GM21367 (cell line): ENCODE data around the gene BOD1.

Source experiments
- ATAC-seq: cut with Tn5 transposase; IDR thresholded peaks from one replicate; pipeline ENCODE4 v1.9.1; 2021; ENCODE audit not compliant: unreplicated experiment

BOD1 gene

DNA sequence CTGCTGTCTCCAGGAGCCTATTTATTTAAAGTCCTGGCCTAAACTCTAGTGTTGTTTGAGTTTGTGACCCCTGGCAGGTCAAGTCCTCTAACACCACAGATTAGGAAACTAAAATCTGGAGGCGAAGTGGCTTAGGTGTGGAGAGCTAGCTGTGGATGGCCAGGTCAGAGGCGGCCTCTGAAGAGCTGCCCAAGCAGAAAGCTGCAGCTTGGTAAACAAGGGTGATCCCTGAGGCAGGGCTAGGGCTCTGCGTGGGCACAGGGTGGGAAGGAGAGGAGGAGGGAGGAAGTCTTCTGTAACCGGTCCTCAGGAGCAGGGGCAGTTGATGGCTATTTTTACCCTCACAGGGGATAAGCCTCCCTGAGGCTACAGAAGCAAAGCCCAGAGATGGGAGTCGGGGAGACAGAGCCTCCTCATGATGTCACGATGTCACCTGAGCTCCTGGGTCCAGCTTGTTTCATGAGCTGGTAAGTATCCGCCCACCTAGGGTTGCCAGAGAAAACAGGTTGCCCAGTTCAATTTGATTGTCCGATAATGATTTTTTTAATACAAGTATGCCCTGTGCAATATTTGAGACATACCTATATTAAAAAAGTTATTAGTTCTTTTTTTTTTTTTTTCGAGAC, 25.9 kb upstream of the BOD1 start:
- no peak for ATAC-seq

DNA sequence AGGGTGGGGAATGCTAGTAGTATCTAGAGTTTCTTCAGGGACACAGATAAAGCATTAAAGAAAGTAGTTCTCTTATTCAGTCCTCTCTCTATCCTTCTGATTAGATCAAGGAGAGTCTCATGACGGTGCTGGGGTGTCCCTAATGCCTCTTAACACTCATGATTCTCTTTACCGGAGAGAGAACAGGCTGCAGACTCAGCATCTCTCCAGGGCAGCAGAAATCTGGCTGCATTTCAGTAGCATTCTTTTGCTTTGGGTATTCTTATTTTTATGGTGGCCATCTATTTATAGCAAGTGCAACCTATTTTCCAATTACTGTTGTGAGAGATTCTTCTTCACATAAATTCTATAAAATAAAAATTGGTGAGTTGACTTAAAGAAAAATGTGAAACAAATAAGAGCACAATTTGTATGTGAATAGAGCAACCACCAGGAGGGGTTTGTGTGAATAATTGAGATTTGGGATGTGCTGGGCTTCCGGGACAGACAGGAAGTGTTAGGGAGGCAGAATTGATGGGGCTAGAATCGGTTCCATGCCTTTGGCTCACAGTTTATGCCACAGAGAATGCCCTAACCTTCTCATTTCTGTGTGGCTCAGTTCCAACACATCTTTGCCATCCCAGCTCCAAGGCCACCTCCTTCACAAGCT, 23.8 kb upstream of the BOD1 start:
- ATAC-seq, result no peak

DNA sequence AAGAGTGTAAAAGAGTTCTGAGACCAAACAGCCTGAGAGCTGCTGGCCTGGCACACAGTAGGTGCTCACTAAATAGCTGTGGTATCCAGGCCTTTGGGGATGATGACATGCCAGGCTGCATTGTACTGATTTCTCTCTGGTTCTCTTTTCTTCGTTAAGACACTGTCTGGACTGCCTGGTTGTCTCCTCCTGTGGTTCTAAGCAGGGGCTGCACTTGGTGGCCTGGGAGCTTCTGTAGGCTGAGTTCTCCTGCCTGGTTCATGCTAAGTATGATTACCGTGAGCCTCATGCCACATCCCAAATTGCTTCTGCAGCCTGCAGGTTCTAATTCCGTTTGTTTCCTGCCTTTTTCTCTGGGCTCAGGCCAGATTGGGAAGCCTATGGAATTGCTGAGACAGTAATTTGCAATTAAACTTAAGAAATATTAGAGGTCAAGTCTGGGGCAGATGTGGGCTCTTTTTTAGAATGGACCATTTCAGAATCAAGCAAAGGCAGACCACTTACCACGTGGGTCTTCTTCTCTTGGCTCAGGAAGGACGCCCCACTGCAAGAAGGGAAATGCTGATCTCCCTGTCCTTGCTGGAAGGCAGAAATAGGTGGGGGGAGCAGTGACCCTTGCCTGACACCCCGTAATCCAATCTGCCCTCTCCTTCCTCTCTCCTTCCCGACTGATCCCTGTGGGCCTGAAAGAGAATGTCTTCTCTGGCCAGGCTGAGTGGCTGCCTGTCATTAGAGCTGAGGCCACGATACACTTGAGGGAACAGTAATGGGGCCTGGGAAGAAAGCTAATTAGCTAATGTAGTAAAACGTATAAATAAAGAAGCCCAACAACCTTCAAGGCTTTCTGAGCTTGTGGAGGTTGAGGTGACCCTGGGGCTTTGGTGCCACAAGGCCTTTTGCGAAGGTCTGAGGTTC, 21.9 kb upstream of the BOD1 start:
- ATAC-seq, result no peak

DNA sequence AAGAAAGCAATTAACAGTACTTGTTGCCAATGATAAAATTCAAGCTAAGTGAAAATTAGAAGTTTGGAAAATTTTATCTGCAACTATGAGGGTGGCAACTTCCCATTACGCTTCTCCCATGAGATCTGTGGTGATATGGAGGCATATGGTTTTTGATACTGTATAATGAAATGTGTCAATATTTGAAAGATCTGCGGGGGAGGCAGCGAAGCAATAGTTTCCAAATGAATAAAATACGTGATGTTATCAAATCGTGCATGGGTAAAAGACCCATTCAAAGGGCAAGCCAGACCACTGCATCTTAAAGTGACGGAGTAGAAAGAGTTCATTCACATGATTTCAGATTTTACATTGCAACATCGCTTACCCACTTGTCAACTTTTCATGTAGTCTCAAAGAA, 20.9 kb upstream of the BOD1 start:
- ATAC-seq, result no peak

DNA sequence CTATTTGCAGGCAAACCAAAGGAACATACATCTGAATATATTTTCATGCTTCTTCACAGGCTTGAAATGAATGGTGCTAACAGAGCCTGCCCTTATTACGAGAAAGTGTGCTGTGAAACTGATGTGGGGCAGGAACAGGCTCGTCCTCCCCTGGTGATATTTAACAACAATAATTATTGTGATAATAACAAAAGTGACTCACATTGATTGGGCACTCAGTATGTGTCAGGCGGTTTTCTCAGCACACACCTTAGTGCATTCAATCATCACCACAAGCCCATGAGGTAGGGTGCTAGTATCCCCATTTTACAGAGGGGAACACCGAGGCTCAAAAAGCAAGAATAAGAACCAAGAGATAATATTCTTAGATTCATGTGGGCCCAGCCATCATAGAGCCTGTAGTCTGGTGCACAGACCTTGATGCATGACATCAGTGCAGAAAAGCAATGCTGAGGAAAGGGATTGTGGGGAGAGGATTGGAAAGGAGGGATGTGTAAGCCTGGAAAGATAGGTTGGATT, 18.1 kb upstream of the BOD1 start:
- no peak for ATAC-seq

DNA sequence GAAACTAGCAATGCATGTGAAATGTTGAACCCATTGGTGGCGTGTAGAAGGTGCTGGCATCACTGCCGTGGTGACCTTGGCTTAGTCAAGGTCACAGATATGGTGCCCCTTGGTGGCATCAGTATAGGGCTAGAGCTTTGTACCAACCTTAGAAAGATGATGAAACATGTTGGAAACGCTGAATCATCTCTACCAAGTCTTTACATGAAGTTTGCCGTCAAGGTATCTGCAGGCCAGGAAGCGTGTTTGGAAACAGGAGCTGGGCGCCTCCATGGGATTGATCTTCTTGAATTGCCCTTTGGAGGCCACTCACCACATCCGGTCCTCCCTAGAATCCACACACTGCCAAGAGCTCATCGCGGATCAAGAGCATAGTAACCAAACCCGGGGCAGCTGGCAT, 16.9 kb upstream of the BOD1 start:
- no peak for ATAC-seq

DNA sequence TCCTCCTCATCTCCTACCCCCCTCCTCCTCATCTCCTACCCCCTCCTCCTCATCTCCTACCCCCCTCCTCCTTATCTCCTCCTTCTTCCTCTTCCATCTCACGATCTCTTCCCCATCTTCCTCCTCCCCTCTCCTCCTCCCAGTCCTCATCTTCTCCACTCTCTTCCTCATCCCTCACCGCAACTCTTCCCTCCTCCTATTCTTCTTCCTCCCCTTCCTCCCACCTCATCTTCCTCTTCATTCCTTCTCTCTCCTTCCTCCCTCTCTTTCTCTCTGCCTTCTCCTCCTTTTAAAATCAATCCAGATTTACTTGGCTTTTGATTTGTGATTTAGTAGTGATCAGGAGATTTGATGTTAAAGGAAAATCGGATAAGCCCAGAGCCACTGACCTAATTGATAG, 15.0 kb upstream of the BOD1 start:
- no peak for ATAC-seq

DNA sequence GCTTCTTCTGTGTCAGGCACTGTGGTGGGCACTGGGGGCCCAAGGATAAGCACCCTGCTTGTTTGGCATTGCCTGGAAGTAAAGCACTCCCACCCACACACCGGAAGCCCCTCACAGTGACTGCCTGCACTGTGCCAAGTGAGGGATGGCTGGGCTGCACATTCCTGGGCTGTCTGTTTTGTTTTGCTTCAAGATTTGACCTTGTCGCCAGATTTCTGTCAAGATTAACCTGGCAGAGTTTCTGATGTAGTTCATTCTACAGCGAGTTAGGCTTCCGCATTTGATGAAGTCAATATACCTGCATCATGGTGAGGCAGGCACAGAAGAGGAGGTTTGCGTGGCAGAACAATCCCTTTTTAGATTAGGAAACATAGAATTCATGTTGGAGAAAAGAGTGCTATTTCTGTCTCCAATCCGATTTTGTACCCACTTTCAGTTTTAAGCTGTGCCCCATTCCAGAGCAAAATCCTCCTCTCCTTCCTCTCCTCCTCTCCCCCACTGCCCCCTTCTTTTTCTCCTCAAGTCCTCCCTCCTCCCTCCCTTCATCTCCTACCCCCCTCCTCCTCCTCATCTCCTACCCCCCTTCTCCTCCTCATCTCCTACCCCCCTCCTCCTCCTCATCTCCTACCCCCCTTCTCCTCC, 14.4 kb upstream of the BOD1 start:
- no peak for ATAC-seq

DNA sequence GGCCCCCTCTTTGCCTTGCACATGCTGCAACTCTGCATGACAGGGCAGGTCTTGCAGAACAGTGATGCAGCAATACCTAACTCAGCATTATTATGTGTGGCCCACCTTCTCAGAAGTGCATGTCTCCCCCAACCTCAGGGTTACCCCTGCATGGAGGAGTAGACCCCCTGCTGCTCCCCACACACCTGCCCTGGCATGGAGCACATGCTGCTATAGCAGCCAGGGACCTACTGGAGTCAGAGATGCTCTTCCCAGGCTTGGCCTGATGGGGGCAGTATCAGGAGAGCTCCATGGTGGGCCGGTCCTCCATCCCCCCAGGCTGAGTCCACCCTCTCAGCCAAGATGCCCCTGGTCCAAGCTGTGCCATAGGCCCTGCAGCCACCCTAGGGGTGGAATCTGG, 13.2 kb upstream of the BOD1 start:
- no peak for ATAC-seq

DNA sequence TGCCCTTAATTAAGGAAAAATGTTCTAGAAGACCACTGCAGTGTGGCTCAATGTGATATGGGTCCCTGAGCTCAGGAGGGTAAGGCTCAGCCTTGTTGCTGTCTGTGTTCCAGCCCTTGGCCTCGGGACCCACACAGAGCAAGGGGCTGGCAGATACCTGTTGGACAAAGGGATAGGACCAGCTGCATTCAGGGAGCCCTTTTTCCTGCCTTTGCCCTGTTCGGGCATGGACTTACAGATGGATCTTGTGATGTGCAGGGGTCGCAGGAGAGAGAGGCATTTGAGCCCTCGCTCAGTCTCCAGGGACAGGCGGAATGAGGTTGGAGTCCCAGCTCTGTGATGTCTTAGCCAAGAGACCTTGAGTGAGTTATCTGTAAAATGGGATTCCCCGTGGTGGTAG, 12.1 kb upstream of the BOD1 start:
- no peak for ATAC-seq

DNA sequence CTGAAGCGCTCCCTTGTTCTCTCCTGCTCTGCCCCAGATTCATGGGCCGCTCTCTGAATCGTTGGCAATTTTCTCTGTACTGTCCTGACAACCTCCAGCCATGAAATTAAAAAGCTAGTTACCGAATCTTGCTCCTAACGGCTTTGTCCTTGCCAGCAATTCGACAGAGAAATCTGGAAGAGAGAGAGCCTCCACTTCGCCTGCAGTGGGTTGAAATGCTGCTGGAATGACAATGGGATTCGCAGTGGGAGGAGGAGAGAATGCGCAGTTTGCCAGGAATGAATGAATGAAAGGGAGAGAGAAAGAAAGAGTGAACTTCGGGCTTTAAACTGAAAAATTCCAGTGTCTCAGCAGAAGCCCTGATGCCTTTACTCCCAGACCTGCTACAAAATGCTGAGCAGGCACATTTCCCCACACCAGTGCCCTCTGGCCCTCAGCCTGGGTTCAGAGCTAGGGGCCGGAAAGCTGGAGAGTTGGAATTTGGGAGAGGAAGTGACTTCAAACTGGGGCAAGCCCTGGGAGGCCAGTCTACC, 11.5 kb upstream of the BOD1 start:
- no peak for ATAC-seq

DNA sequence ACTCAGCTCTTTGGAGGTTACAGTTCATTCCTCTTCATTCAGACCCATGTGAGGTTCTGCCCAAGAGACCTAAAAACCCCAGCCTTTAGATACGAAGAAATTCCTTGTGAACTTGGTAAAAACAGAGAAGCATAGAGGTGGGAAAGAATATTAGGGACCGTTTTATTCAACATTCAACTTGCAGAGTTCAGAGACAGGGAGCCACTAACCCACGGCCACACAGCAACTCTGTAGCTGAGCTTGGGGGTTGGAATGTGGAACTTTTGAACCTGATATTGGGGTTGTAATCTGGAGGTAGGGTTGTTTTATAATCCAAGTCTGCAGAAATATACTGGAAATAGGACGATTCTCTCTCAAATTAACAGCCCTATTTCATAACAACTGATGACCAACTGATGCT, 10.8 kb upstream of the BOD1 start:
- no peak for ATAC-seq

DNA sequence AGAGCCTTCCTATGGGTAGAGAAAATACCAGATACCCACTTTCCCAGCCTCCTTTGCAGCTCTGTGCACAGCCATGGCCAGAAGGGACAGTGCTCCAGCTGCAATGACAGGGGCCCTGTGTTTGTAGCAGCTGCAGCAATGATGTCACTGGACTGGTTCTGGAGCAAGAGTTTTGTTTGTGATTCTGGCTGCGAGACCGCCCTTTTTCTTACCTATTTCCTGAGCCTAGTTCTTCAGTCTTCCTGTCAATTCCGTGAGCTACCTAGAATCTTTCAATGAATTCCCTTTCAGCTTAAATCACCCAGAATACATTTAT, 10.0 kb upstream of the BOD1 start:
- ATAC-seq, result no peak

DNA sequence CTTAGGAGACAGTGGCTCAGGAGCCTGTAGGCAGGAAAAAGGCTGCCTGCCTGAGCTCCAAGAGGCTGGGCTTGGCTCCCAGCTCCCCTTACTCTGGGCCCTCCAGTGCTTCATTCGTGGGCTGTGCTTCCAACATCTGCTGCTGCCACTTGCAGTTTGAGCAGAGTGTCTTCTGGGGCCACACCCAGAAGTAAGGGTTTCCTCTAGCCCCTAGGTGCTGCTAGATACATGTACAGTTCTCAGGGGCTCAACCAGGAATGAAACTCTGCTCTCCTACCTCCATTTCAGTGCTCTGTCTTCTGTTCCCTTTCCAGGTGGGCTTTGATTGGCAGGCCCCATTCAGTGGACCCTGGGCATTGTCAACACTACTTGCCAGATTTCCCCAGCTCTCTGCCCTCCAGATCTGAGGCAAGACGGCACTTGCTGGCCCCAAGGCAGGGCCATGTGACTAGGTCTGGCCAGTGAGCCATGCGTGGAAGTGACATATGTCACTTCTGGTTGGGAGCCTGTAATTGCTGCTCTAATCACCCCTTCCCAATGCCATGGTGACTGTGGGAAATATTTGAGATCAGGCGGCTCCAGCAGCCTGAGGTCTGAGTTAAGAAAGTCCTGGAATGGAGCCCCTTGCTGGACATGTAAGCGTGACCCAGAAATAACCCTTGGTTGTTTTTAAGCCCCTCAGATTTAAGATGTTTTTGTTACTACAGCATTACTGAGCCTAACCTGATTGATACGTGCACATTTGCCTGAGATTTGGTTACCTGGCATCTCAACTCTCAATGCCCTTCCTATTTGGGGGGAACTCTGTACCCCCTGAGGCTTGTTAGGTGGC, 9.4 kb upstream of the BOD1 start:
- no peak for ATAC-seq

DNA sequence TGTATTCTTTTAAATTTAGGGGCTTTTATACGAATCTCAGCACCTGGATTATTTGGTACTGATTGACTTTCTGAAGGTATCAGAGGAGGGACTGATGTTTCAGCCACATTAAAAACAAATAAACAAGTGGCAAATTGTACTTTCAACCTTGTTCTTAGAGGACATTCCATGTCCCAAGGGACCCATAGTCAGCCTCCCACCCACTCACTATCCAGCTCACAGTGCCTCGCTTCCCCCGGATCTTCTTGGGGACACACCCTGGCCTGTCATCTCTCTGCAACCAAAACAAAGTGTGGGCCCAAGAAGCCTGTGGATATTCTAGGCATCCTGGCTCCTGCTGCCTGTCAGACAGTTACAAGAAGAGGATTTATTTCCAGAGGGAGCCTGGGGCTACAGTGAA, 8.8 kb upstream of the BOD1 start:
- ATAC-seq, result no peak

DNA sequence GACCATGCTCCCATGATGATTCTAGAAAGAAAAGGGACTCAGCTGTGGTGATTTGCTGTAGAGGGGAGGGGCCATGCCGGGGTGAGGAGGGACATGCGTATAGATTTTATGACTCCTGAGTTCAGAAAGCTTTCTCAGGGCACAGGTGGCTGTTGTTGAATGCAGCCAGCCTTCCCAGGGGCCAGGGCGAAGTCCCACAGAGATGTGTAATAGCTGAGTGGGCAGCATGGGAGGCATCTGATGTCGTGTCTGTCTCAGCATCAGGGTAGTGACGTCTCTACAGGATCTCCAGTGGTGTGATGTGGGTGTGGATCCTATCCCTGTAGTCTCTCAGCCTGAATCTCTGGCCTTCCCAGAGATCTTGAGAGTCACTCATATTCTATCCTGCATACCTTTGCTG, 7.8 kb upstream of the BOD1 start:
- ATAC-seq, result no peak

DNA sequence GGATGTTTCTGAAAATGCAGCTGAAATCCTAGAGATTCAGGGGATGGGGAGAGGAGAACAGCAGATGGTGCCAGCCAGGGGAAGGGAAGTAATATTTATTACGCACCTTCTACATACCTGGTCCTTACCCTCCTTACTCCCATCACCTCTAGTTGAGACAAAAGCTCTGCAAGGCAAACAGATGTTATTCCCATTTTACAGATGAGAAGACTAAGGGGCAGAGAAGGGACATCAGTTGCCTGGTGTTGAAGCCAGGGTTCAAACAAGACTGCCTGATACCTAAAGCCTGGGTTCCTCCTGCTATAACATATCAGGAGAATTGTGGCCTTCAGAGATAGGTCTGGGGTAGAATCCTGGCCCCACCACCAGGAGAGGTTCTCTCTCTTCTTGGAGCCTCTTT, 7.3 kb upstream of the BOD1 start:
- ATAC-seq, result no peak

DNA sequence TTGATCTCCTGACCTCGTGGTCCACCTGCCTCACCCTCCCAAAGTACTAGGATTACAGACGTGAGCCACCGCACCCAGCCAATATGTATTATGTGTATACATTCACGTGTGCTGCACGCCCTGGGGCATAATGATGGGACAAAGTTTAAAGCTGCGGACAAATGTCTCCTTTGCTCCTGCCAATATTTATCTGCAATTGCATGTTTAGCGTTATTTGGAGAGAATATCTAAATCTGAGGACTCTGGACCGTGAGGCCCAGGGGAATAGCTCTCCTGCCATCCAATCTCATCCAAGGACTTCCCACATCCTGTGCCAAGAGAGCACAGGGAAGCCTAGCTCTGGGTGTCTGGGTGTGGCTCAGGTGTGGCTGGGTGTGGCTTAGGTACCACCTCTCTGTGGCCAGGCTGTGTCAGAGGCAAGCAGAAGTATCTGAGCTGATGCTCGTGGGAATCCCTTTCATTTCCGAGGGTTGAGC, 6.9 kb upstream of the BOD1 start:
- no peak for ATAC-seq

DNA sequence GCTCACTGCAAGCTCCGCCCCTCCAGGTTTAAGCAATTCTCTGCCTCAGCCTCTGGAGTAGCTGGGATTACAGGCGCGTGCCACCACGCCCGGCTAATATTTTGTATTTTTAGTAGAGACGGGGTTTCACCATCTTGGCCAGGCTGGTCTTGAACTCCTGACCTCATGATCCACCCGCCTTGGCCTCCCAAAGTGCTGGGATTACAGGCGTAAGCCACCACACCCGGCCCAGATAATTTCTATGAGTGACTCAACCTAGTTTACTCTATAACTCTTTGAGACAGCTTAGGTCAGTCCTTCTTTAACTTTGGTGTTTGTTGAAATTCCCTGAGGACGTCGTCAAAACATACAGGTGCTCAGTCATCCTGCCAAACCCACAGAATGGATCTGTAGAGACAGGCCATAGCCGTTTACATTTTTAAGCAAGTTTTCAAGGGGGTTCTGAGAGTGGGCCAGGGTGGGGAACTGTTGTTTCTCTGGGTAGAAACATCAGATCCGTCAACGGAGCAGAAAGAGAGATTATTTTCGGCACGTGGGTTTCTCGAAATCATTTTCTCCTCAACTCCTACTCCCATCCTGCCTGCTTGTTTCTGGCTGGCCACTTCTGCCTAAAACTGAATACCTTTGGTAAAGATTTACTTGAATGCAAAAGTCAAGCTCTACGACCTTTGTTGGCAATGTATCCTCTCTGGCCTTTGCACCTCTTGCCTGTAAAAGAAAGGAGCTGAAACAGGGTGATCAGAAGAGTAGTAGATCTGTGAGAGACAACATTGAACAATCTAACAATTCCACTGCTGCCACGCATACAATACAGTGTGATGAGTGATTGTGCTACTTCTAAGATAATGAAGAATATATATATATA, 6.0 kb upstream of the BOD1 start:
- ATAC-seq, result no peak
